Stimulated activated CD4-positive, alpha-beta T cell treated with anti-CD3 and anti-CD28 coated beads, Interleukin-1b, Interleukin-23, amount 100 ng/mL, for 4 hours (primary cell): ENCODE results near the gene APBB2.
"Not testable (repeated sequence)": the region's sequence is repeated elsewhere in the genome, so short reads cannot be mapped to it uniquely, and the experiment has no call there.

Experiments
- DNase-seq, 2 donors: peaks; one replicate each; pipeline ENCODE4 v3.0.0-alpha.2; 2020; ENCODE audit warnings: low read depth in 2 of 2

Gene APBB2

DNA sequence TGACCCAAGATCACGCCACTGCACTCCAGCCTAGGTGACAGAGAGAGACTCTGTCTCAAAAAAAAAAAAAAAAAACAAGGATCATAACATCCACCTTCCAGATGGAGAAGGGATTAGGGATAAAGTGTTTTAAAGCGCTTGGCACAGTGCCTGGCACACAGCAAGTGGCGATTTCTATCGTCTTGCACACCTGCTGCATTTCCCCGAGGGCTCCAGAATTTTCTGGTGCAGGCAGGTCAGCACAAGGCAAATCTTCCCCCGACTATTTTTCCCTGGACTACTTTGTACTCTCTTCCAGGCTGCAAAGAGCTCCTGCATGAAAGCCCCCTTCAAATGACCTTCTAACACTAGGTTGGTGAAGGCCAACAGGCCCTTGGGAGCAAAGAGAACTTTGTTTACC is 57.3 kb downstream of the APBB2 start:
- DNase-seq, result no peak

DNA sequence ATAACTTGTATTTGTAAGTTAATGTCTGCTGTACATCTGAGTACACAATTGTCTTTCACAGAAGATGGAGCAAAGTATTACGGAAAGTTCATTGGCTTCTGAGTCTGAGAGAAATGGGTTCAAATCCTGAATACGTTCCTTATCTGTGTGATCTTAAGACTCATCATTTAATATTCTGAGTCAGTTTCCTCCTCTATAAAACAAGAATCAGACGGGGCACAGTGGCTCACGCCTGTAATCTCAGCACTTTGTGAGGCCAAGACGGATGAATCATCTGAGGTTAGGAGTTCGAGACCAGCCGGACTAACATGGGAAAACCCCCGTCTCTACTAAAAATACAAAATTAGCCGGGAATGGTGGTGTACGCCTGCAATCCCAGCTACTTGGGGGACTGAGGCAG is 57.8 kb downstream of the APBB2 start:
- no peak for DNase-seq

DNA sequence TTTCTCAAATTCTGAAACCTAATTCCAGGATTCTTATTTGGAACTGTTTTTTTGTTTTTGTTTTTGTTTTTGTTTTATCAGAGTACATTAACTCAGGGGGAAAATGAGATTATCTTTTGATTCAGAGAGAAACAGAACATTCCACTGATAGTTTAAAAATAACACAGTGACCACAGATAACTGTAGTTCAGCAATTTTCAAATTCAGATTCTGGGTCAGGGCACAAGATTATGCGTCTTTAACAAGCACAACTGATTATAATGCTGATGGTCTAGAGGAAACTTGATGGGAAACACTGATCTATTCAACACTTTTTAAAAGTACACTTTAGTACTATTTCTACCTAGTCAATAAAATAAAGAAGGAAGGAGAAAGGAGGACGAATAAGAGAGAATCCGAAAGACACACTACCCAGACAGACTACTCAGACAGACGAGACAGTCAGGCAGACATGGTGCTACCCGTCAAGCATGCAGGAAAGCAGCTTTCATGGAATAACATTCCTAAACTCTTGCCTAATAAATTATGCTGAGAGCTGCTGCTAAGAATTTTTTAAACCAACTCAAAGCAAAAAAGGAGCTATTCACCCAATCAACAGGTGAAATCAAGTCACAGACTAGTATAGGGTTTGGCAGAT is 59.0 kb downstream of the APBB2 start:
- no peak for DNase-seq

DNA sequence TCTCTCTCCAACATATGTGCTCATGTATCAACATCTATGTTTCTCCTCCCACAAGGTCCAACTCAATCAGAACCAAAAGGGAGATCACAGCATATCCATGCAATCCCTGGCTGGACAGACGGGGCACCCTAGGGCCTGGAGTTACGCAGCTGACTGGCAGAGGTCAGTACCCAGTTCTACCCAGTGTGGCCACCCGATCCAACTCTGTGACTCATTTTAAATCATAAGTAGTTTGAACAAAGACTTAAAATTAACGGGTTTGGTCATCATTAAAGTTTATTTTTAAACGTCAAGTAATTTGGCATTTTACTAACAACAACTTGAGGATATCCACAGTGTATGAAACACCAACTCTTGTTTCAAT is 59.5 kb downstream of the APBB2 start:
- no peak for DNase-seq

DNA sequence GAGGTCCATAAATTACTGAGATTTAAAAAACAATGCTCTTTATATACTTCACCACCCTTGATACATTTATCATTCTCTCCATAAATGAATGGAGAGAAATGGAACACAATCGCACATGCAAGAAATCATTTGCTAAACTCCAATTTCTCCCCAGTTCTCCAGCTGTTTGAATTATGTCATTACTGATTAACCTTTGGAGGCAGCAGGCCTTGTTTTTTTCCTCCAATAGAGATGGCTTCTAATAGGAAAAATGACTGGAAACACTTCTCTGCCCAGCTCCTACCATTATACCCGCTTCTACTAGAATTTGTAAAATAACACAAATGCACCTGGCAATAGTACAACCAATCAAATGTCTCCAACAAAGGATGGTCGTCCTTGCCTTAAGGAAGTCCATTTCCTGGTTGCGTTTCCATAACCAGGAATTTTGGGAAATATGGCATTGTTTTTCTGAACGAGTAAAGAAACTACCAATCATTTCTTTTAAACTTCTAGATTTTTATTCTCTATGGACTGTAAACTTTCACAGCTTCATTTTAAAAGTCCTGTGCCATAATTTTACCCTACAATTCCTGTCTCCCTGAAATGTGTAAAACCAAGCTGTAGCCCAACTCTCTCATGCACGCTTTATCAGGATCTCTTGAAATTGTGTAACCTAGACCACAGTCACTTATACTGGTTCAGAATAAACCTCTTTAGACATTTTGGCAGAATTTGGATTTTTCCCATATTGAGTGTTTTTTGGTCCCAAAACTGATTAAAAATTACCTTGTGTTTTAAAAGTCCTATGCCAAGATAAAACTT is 60.1 kb downstream of the APBB2 start:
- no peak for DNase-seq

DNA sequence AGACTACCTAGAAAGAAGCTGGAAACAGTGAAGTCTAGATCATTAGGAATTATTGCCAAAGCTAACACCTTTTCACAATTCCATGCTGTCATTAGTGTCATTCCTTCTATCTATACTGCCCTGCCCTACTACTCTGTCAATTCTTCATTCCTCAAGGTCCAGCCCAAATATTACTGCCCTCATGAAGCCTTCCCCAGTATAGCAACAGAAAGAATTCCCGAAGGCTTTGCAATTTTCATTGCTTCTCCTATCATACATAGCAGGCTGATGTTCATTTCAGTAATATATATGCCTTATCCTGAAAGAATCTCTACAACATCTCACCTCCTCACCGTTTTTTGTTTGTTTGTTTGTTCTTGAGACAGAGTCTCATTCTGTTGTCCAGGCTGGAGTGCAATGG is 63.9 kb downstream of the APBB2 start:
- no peak for DNase-seq

DNA sequence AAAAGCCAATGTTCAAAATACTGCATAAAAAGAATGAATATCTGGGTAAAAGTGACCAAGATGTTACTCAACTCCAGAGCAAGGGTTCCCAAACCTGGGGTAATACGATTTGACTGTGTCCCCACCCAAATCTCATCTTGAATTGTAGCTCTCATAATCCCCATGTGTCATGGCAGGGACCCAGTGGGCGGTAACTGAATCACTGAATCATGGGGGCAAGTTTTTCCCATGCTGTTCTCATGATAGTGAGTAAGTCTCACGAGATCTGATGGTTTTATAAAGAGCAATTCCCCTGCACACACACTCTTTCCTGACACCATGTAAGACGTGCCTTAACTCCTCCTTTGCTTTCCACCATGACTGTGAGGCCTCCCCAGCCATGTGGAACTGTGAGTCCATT is 64.8 kb downstream of the APBB2 start:
- DNase-seq, result not testable (repeated sequence)

DNA sequence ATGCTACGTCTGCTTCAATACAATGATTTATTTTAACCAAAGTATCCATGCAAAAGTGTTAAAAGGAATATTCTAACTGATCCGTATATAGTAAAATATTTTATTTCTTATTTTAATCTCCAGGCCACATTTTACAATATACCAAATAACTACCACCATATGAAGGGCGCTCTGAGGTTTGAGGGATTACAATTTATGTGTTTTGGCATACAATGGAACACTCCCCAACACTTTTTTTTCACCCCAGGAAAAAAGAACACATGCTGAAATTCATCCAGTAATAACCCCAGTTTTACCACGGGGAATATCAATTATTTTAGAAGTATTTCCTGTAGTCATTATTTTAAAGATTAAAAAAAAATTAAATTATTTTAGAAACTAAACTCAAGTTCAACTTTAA is 65.4 kb downstream of the APBB2 start:
- no peak for DNase-seq

DNA sequence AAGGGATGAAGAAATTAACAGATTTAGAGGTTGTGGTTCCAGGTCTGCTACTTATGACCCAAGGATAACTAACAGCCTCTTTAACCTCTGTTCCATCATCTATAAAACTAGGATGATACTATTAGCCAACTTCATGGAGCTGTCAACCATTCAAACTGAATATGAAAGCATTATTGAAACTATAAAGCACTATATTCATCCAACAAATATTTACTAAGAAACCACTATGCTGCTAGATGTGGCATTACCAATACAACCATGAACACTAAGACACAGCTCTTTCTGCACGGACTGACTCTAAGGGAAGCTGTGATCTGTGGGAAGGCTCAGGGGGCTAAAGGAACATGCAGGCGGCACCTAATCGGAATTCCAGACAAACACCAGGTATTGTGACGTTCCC is 66.0 kb downstream of the APBB2 start:
- no peak for DNase-seq

DNA sequence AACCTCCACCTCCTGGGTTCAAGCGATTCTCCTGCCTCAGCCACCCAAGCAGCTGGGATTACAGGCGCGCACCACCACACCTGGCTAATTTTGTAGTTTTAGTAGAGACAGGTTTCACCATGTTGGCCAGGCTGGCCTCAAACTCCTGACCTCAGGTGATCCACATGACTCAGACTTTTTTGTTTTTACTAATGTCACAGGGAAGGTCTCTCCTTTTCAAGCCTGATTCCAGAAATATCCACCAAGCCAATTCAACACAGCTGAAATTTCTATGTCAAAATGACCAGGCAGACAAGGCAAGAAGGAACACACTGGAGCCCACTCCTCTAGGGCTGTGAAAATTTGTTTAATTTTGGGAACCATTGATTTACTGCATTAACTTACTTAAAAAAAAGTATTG is 66.8 kb downstream of the APBB2 start:
- DNase-seq, result not testable (repeated sequence)

DNA sequence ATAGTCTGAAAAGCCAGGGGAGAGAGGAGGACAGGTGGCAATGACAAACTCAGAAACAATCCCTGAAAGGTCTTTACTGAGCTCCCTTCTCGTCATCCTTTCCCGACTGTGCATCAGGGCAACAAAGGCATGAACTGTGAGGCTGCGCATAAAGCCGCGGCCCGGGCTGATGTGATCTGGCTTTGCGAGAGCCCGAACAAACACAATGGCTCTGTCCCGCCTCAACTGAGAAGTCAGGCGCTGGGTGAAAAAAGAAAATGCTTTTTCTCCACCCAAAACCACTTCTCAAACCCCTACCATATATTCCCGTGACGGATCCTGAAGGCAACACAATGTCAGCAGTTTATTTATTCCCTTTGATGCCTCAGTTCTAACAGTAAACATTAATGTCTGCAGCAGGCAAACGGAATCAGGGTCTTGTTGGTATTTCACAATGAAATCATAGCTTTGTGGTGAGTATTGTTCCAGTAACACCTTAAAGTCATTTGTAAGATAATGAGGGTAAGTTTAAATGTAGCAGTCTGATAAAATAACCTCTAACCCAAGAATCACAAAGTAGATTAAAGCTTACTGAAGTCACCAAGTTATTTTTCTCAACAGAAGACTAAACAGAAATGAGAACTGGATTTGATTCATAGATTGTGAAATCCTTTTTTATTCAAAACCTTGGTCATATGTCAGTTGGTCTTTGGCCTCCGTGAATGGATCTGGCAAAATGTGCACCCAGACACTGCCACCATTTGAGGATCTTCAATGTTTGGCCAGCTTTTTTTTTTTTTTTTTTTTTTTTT is 67.4 kb downstream of the APBB2 start:
- no peak for DNase-seq

DNA sequence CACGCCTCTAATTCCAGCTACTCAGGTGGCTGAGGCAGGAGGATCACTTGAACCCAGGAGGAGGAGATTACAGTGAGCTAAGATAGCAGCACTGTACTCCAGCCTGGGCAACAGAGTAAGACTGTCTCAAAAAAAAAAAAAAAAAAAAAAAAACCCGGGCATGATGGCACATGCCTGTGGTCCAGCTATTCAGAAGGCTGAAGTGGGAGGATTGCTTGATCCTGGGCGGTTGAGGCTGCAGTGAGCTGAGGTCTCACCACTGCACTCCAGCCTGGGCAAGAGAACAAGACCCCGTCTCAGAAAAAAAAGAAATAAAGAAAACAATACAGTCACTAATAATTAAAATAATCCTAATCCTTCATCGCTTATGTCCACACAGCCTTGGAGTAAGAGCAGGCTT is 68.1 kb downstream of the APBB2 start:
- no peak for DNase-seq

DNA sequence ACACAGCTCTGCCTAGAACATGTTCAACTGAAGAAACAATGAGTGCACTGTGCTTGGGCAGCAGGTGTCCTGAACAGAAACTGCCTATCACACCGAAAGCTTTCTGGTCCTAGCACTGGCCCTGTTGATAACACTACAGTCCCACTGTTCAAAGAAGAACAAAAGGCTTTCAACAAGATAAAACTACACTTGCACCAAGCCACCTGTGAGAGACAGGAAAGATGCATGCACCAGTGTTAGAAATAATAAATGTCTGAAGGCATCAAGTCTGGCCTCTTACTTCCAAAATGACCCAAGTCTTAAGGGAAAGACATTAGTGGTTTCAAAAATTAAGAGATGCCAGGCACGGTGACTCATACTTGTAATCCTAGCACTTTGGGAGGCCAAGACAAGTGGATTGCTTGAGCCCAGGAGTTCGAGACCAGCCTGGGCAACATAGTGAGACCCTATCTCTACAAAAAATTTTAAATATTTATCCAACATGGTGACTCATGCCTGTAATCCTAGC is 68.7 kb downstream of the APBB2 start:
- no peak for DNase-seq

DNA sequence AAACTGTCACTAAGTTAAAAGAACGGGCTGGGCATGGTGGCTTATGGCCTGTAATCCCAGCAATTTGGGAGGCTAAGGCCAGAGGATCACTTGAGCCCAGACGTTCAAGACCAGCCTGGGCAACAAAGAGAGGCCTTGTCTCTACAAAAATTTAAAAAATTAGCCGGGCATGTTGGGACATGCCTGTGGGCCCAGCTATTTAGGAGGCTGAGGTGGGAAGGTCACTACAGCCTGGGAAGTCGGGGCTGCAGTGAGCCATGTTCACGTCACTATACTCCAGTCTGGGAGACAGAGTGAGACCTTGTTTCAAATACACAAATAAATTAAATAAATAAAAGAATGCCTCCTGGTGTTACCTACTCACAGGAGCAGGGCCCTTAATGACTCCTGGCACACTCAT is 69.5 kb downstream of the APBB2 start:
- DNase-seq, result no peak

DNA sequence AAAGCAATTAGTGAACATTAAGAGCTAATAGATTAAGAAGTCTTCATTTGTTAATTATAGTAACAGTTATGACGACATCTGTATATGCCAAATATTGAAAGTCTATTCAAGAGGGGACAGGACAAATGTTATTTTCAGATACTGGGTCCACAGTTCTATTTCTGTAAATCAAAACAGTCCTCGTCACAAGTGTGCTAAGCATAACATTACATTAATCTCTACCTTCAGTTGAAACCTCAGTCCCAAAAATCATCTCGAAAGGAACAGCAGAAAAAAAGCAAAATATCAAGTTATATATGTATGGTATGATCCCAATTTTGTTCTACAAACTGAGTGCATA is 70.3 kb downstream of the APBB2 start:
- DNase-seq, result no peak

DNA sequence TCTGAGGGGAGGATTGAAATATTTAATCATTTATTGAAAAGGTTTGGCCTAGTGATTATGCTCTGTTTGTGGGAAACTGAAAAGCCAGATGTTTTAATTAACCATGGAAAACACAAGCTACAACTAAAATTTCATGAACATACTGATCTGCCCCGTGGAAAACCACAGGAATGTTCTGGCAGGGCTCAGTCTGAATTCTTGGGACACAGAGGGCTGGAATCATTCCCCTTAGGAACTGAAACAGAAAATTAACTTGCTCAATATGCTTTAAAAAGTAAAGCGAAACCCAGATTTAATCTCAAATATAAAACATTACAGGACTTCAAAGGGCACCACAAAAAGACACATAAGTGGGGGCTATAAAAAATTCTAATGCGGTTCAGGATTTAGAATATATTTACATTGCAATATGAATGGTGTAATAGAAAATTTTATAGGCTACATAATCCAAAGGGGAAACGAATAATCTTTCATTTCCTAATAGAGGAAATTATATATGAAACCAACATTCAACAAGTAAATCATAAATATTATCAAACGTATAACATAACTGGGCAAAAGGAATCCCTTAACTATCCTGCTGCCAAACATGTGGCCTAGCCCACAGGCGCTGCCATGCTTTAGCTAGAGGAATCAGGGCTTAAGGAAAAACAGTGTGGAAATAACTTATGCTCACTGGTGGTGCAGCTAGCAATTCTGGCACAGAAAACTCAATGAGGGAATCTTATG is 70.9 kb downstream of the APBB2 start:
- DNase-seq, result no peak

DNA sequence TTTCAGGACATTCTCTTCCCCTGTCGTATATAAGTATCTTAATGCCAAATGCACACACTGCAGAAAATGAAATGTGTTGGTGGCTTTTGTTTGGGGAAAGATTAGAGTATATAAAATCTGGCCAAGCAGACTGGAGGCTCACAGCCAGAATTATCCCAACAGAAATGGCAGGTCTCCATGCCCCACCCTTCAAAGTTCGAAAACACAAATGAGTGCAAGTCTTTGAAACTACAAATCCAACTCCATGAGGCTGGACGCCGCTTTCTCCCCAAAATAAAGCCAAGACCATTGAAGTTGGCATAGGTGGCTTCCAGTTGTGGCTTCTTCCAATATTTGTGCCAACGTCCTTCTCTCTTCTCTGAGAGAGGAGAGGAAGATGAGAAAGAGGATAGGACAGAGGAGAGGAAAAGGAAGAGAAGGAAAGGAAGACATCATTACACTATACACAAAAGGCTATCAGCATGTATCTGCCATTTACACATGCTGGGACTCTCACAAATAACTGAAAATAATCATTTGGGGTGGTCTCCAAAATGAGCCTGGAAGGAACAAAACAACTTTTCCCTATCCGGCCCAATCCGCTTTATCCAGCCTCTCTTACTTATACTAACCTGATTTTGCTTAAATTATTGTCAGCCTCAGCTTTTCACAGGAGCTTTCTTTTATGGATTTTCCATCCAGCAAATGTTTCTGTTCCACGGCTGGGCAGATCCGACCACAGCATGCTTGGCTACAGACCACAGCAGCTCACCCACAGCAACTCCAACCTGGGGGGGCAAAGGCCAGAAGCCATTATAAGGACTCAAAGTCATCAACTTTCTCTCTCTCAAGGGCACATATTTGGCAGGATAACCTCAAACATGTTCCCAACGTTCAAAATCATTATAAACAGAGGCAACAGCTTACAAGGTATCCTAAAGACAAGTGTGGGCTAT is 71.7 kb downstream of the APBB2 start:
- no peak for DNase-seq

DNA sequence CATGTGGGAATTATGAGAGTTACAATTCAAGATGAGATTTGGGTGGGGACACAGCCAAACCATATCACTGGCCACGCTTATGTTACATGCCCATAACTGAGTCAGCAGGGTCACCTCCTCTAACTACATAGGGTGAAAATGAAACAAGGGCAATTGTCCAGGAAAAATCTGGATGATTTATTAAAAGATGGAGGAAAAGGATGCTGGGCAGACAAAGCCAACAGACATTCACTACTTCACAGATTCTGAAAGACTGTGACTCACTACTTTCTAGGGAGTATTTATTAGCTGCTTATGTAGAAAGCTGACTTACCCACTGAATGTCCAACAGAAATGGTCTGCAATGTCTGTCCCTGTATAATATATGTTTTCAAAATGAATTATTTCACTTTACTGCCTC is 72.4 kb downstream of the APBB2 start:
- DNase-seq, result no peak

DNA sequence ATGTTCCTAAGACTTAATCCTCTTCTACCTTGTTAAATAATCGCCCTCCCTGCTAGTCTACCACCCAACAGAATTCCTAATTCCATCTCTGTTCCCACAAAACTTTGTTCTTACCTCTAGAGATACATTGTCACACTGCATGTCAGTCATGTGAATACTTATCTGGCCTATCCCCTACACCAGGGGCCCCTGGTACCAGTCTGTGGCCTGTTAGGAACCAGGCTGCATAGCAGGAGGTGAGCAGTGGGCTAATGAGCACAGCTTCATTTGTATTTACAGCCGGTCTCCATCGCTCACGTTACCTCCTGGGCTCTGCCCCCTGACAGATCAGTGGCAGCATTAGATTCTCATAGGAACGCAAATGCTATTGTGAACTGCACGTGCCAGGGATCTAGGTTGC is 73.9 kb downstream of the APBB2 start:
- no peak for DNase-seq

DNA sequence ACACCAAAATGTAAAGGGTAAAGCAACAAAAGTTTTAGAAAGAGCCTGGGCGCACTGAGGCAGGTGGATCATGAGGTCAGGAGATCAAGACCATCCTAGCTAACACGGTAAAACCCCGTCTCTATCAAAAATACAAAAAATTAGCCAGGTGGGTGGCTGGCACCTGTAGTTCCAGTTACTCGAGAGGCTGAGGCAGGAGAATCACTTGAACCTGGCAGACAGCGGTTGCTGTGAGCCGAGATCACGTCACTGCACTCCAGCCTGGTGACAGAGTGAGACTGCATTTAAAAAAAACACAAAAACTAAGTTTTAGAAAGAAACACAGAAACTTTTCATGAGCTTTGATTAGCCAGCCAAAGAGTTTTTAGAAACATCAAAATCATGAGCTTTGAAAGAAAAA is 76.5 kb downstream of the APBB2 start:
- no peak for DNase-seq

DNA sequence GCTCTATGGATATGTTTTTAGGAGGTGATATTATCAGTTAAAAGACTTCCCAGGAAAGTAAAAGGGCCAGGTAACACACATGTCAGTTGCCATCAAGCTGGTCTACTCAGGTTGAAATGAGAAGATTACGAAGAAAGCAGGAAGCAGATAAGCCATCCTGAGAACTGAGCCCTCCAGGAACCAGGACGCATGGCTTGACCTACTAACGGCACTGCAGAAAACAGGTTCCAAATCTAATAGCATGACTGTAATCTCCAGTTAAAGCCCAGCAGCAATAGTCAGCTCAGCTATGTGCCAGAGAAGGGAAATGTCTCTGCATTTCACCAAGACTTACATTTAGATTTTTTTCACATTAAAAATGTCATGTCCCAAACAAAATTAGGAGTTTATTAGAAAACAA is 77.9 kb downstream of the APBB2 start:
- DNase-seq, result no peak
